K562 (cell line): ENCODE data around the gene PPP1R10. TPM values are rescaled to one million over a fixed set of nuclear protein-coding genes. Genes with fewer than 3 reads are reported as not detected.
A peak's percentile ranks its signal among the peaks of the same experiment; 100 is the strongest.

Experiments
- ATAC-seq: fragments of 200-7000 bp; cut with Tn5 transposase; 3 replicates; pipeline ENCODE4 v1.9.1; 2020; ENCODE audit warnings: moderate library complexity
- BruUV-seq: library from RNA; stranded (reverse); fragments of 400-500 nt; replicated peaks from 2 replicates; lab custom pipeline; 2021; lab: Mats Ljungman, UMichigan
- CTCF ChIA-PET: fragments of 300-600 bp; formaldehyde crosslinking; extraction: SDS; loops from one replicate; lab custom pipeline; 2021; ENCODE audit warnings: low intra/inter-chr PET ratio; lab: Yijun Ruan, JAX
- POLR2A ChIA-PET: fragments of 300-600, 350-650 bp; sonication (Branson Sonifier 250); formaldehyde crosslinking; extraction: SDS; loops from one replicate; lab custom pipeline; 2021; ENCODE audit warnings: antibody characterized with exemption, inconsistent platforms; lab: Yijun Ruan, JAX
- DNase-seq, 4 experiments: peaks; one replicate each; pipeline versions ENCODE4 v3.0.0 to v3.0.0-alpha.2; 2011 to 2018; ENCODE audit warnings: low spot score in 3 of 4, mixed read lengths in 3 of 4; ENCODE audit errors: extremely low read depth in 1 of 4
- FAIRE-seq: peaks from 2 replicates; lab custom pipeline; 2011; peaks lifted over from hg19 to GRCh38; lab: Jason Lieb, UNC
- H2AFZ ChIP-seq: 2 replicates; pipeline ENCODE4 v1.6.0; 2011; ENCODE audit warnings: low read depth, low read length, control low read depth, inconsistent platforms
- H3K27ac ChIP-seq: fragments of 200-600 bp; 3 replicates; pipeline ENCODE4 v1.8.0; 2011; ENCODE audit warnings: low read depth, mild to moderate bottlenecking, control low read depth, inconsistent platforms, low read length, moderate library complexity, mixed read lengths; ENCODE audit errors: extremely low read depth
- H3K27me3 ChIP-seq, 2 experiments: fragments of 300-600 bp in 1 of 2; 2 replicates in 1 of 2; 3 replicates in 1 of 2; pipeline versions ENCODE4 v1.6.0 to v1.8.0; 2011; ENCODE audit warnings: inconsistent platforms in 2 of 2, low read length in 2 of 2, mild to moderate bottlenecking in 1 of 2, mixed read lengths in 1 of 2, moderate library complexity in 1 of 2; ENCODE audit not compliant: control insufficient read depth in 2 of 2, insufficient read depth in 2 of 2
- H3K36me3 ChIP-seq: fragments of 300-600 bp; 3 replicates; pipeline ENCODE4 v1.8.0; 2011; ENCODE audit warnings: mild to moderate bottlenecking, low read length, inconsistent platforms; ENCODE audit not compliant: control insufficient read depth, insufficient read depth
- H3K4me1 ChIP-seq, 2 experiments: fragments of 200-600 bp in 1 of 2; replicated peaks in 1 of 2; 2 replicates in 1 of 2; 3 replicates in 1 of 2; pipeline versions ENCODE4 v1.5.1 to v1.8.0; 2011; ENCODE audit warnings: inconsistent platforms in 2 of 2, low read length in 2 of 2, mild to moderate bottlenecking in 1 of 2, mixed read lengths in 1 of 2, moderate library complexity in 1 of 2; ENCODE audit not compliant: control insufficient read depth in 2 of 2, insufficient read depth in 2 of 2
- H3K4me2 ChIP-seq: 2 replicates; pipeline ENCODE4 v1.6.1; 2011; ENCODE audit warnings: low read length, control low read depth, inconsistent platforms, mixed read lengths; ENCODE audit not compliant: insufficient read depth
- H3K4me3 ChIP-seq: fragments of 200-600 bp; sonication (generic), shearing (Covaris generic); 2 replicates; pipeline ENCODE4 v1.5.1; 2016; ENCODE audit warnings: control low read depth, inconsistent platforms
- H3K79me2 ChIP-seq: fragments of 200-600 bp; 3 replicates; pipeline ENCODE4 v1.8.0; 2011; ENCODE audit warnings: low read length, inconsistent platforms; ENCODE audit not compliant: control insufficient read depth, insufficient read depth
- H3K9ac ChIP-seq, 2 experiments: 2 replicates each; pipeline versions ENCODE4 v1.6.0 to v1.6.1; 2011; ENCODE audit warnings: low read depth in 2 of 2, low read length in 2 of 2, control low read depth in 1 of 2, inconsistent platforms in 1 of 2, mild to moderate bottlenecking in 1 of 2, mixed read lengths in 1 of 2; ENCODE audit not compliant: insufficient read depth in 1 of 2
- H3K9me1 ChIP-seq: one replicate; pipeline ENCODE4 v1.6.0; 2011; ENCODE audit warnings: inconsistent platforms, mild to moderate bottlenecking, low read length, moderate library complexity; ENCODE audit not compliant: control insufficient read depth, insufficient read depth
- H3K9me3 ChIP-seq: replicated peaks from 2 replicates; pipeline ENCODE4 v1.5.1; 2011; ENCODE audit warnings: low read depth, low read length, inconsistent platforms; ENCODE audit not compliant: control insufficient read depth, insufficient read depth
- H4K20me1 ChIP-seq: replicated peaks from 2 replicates; pipeline ENCODE4 v1.6.1; 2011; ENCODE audit warnings: low read length, inconsistent platforms, mixed read lengths; ENCODE audit not compliant: control insufficient read depth, insufficient read depth
- BACH1 ChIP-seq: fragments of 200-800 bp; sonication (Bioruptor generic); IDR thresholded peaks from 2 replicates; pipeline ENCODE4 v1.6.1; 2016; ENCODE audit warnings: missing genetic modification characterization, missing compliant biosample characterization
- BRCA1 ChIP-seq, 2 experiments: fragments of 450-650 bp in 1 of 2; sonication (generic) in 1 of 2; formaldehyde crosslinking in 1 of 2; IDR thresholded peaks; 2 replicates each; pipeline versions ENCODE4 v1.5.0 to v1.6.1; 2017 to 2020; ENCODE audit warnings: mild to moderate bottlenecking in 1 of 2, missing genetic modification reagents in 1 of 2
- FOXA1 ChIP-seq: fragments of 450-650 bp; IDR thresholded peaks from 2 replicates; pipeline ENCODE4 v1.6.1; 2016; ENCODE audit warnings: mild to moderate bottlenecking, borderline replicate concordance
- FOXA3 ChIP-seq, 2 experiments: fragments of 450-650 bp in 1 of 2; sonication (generic) in 1 of 2; formaldehyde crosslinking; IDR thresholded peaks in 1 of 2; conservative IDR thresholded peaks in 1 of 2; 2 replicates each; pipeline versions ENCODE4 v1.4.0 to v1.8.0; 2020 to 2022; ENCODE audit warnings: mild to moderate bottlenecking in 2 of 2, missing genetic modification reagents in 1 of 2
- LCOR ChIP-seq: sonication (generic); formaldehyde crosslinking; IDR thresholded peaks from 2 replicates; pipeline ENCODE4 v1.8.0; 2022; ENCODE audit warnings: mild to moderate bottlenecking, missing genetic modification reagents
- NCOR1 ChIP-seq: fragments of 450-650 bp; IDR thresholded peaks from 2 replicates; pipeline ENCODE4 v1.6.1; 2016; ENCODE audit warnings: mild to moderate bottlenecking, moderate library complexity
- NFE2 ChIP-seq: IDR thresholded peaks from 2 replicates; pipeline ENCODE4 v1.6.1; 2014; ENCODE audit warnings: antibody characterized with exemption, low read depth
- TEAD2 ChIP-seq: fragments of 450-650 bp; IDR thresholded peaks from 2 replicates; pipeline ENCODE4 v1.6.1; 2016; ENCODE audit warnings: missing genetic modification characterization, control low read depth, missing compliant biosample characterization
- ZEB2 ChIP-seq: fragments of 450-650 bp; IDR thresholded peaks from 2 replicates; pipeline ENCODE4 v1.6.1; 2016
- WGBS: fragments of 100-300 bp; shearing (Covaris generic); methylation state at CpG from one replicate; pipeline ENCODE4 v1.1.6; 2016; ENCODE audit warnings: low coverage, mixed read lengths; ENCODE audit not compliant: insufficient coverage; ENCODE audit errors: missing lambda C conversion rate; 5-methylcytosine and 5-hydroxymethylcytosine counted together
- in situ Hi-C: fragments of 300-500 bp; cut with MboI; formaldehyde crosslinking; loops from 4 replicates; pipeline ENCODE4 v1.15.0; 2018; ENCODE audit warnings: inconsistent platforms, mixed read lengths
- intact Hi-C: fragments of 100-400 bp; cut with micrococcal nuclease; formaldehyde crosslinking; loops from 2 replicates; pipeline ENCODE4 v1.14.2; 2022
- polyA plus RNA-seq, 8 experiments: library from polyadenylated mRNA; depleted of rRNA in 4 of 8; stranded (reverse) in 5 of 8; unstranded in 3 of 8; fragments of >200 nt; fragmentation: Nextera tagmentation in 2 of 8; fragmentation: Illumina TruSeq in 1 of 8; extraction: Ambion mirVana in 2 of 8; extraction: Trizol in 1 of 8; gene quantifications; 2 replicates each; pipeline versions ENCODE4 v1.2.1 to v1.2.3, GENCODE V29; 2011 to 2014; ENCODE audit warnings: inconsistent platforms in 1 of 8, missing spikeins in 1 of 8
- total RNA-seq, 7 experiments: library from RNA; depleted of rRNA in 6 of 7; stranded (reverse); fragments of >200 nt in 6 of 7; fragmentation: Illumina TruSeq in 2 of 7; extraction: Trizol in 2 of 7; gene quantifications; 2 replicates each; pipeline versions ENCODE4 v1.2.1 to v1.2.3, GENCODE V29; 2011 to 2021; ENCODE audit warnings: low replicate concordance in 1 of 7
- TF ChIP-seq, protein P1 (sequence below): sonication (generic); formaldehyde crosslinking; IDR thresholded peaks from 2 replicates; pipeline ENCODE4 v1.8.0; 2023; ENCODE audit warnings: mild to moderate bottlenecking, missing genetic modification reagents
- TF ChIP-seq, protein P2 (sequence below): fragments of 200-800 bp; sonication (Bioruptor generic); IDR thresholded peaks from 2 replicates; pipeline ENCODE4 v1.6.1; 2016; ENCODE audit warnings: missing genetic modification characterization, missing compliant biosample characterization

PPP1R10 gene
- total and polyA plus RNA-seq, 9 of the 15 experiments (the other 6 are each of a cell fraction or from before 2014, with no cell fraction given): 14.1 to 65.5 (median 32.6) TPM

DNA sequence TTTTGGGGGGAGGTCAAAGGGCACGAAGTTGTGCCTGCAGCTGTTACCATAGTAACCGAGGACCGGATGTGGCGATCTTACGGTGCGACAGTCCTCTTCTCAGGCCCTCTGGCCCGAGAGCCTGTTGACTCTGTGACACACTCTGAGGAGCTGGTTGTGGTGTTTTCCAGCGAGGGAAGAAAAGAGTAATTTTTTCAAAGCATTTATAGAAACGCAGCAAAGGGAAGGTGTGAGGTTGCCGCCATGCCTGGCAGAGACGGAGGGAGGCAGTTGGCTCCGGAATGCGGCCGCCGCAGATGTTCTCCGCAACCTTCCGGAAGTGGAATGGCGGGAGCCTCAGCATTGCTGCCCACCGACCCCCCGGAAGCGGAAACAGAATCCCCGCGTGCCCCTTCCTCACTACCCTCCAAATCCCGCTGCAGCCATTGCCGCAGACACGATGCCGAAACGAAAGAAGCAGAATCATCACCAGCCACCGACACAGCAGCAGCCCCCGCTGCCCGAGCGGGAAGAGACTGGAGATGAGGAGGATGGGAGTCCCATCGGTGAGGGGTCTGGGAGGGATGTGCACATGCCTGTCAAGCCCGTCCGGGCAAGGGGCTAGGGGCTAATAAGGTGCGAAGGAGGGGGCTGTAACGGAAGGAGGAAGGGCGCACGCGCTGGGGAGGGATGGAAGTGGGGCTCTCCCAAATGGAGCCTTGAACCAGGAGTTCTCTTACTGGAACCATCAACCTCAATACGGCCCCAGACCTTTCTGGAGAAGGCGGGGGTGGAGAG is 59.9 kb downstream of the PPP1R10 start, which contains the start of gene PRR3:
PRR3 (plus strand) TSS at position 390 of the 777 bp plus-strand sequence; CDS start at position 440, 50 bp downstream.
- no TSS peak for BruUV-seq
- peak within 1 kb of the TSS; percentile 97 for H3K4me2 ChIP-seq
- no peaks in the 10 kb centered on the region for H3K9me3 ChIP-seq
- DNase-seq (peak; percentile 82 to 97 (median 87)), FAIRE-seq (peak; percentile 94), ATAC-seq (peak; percentile 74)
- CTCF ChIA-PET: no interaction called here
- 1% methylated on average over 41 of the region's 42 CpGs for WGBS
- H4K20me1 ChIP-seq: 0 out of 2 replicates have a peak, but pooled peaks cover 2% of the 10 kb centered on the region
- H3K79me2 ChIP-seq: peaks cover 56% of the 10 kb centered on the region
- intact Hi-C loops (loop anchor here (1.0 to 5.0 kb wide), 3 partner anchors 14 to 162 kb away; partner anchors contain the start of genes ABCF1 and DHX16), in situ Hi-C loops (no loop called here)
- peaks cover 63% of the 10 kb centered on the region for H3K36me3 ChIP-seq
- H3K27ac ChIP-seq: peak within 1 kb of the TSS; percentile 94
- H3K9ac ChIP-seq: peak within 1 kb of the TSS; percentile 95 to 98
- H3K27me3 ChIP-seq: no peaks in the 10 kb centered on the region
- peak within 1 kb of the TSS; percentile 99 for H2AFZ ChIP-seq
- no peaks in the 10 kb centered on the region for H3K9me1 ChIP-seq
- H3K4me1 ChIP-seq: peaks cover 17 to 23% of the 10 kb centered on the region in 2 experiments; a peak in 4 of 5 replicates
- H3K4me3 ChIP-seq: peak within 1 kb of the TSS; percentile 80
- POLR2A ChIA-PET: interaction anchor here (0.6 to 7.1 kb wide), 16 partner anchors 10 to 1614 kb away, joined by 3 to 85 read pairs (median 3); partner anchors contain the start of genes ABCF1 and DHX16
- TF ChIP-seq FOXA3 (CRISPR knock-in tag; conservative IDR thresholded peaks at IDR 0.05 in 1 of 2, IDR thresholded peaks at IDR 0.05 in 1 of 2) (peak; percentile 86 to 98), FOXA1 (no peak), BACH1 (tag) (no peak), BRCA1 (IDR thresholded peaks at IDR 0.05) (no peak), BRCA1 (CRISPR knock-in tag; IDR thresholded peaks at IDR 0.05) (peak; percentile 89; the same call in 1 of the 2 replicates), TEAD2 (tag) (no peak), NFE2 (peak; percentile 17; the same call in 1 of the 2 replicates), ZEB2 (no peak), NCOR1 (peak; percentile 51; the same call in 1 of the 2 replicates), LCOR (peak; percentile 87)
- TF ChIP-seq, protein P1, sequence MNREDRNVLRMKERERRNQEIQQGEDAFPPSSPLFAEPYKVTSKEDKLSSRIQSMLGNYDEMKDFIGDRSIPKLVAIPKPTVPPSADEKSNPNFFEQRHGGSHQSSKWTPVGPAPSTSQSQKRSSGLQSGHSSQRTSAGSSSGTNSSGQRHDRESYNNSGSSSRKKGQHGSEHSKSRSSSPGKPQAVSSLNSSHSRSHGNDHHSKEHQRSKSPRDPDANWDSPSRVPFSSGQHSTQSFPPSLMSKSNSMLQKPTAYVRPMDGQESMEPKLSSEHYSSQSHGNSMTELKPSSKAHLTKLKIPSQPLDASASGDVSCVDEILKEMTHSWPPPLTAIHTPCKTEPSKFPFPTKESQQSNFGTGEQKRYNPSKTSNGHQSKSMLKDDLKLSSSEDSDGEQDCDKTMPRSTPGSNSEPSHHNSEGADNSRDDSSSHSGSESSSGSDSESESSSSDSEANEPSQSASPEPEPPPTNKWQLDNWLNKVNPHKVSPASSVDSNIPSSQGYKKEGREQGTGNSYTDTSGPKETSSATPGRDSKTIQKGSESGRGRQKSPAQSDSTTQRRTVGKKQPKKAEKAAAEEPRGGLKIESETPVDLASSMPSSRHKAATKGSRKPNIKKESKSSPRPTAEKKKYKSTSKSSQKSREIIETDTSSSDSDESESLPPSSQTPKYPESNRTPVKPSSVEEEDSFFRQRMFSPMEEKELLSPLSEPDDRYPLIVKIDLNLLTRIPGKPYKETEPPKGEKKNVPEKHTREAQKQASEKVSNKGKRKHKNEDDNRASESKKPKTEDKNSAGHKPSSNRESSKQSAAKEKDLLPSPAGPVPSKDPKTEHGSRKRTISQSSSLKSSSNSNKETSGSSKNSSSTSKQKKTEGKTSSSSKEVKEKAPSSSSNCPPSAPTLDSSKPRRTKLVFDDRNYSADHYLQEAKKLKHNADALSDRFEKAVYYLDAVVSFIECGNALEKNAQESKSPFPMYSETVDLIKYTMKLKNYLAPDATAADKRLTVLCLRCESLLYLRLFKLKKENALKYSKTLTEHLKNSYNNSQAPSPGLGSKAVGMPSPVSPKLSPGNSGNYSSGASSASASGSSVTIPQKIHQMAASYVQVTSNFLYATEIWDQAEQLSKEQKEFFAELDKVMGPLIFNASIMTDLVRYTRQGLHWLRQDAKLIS: peak; percentile 94; the same call in 1 of the 2 replicates
- TF ChIP-seq, protein P2, sequence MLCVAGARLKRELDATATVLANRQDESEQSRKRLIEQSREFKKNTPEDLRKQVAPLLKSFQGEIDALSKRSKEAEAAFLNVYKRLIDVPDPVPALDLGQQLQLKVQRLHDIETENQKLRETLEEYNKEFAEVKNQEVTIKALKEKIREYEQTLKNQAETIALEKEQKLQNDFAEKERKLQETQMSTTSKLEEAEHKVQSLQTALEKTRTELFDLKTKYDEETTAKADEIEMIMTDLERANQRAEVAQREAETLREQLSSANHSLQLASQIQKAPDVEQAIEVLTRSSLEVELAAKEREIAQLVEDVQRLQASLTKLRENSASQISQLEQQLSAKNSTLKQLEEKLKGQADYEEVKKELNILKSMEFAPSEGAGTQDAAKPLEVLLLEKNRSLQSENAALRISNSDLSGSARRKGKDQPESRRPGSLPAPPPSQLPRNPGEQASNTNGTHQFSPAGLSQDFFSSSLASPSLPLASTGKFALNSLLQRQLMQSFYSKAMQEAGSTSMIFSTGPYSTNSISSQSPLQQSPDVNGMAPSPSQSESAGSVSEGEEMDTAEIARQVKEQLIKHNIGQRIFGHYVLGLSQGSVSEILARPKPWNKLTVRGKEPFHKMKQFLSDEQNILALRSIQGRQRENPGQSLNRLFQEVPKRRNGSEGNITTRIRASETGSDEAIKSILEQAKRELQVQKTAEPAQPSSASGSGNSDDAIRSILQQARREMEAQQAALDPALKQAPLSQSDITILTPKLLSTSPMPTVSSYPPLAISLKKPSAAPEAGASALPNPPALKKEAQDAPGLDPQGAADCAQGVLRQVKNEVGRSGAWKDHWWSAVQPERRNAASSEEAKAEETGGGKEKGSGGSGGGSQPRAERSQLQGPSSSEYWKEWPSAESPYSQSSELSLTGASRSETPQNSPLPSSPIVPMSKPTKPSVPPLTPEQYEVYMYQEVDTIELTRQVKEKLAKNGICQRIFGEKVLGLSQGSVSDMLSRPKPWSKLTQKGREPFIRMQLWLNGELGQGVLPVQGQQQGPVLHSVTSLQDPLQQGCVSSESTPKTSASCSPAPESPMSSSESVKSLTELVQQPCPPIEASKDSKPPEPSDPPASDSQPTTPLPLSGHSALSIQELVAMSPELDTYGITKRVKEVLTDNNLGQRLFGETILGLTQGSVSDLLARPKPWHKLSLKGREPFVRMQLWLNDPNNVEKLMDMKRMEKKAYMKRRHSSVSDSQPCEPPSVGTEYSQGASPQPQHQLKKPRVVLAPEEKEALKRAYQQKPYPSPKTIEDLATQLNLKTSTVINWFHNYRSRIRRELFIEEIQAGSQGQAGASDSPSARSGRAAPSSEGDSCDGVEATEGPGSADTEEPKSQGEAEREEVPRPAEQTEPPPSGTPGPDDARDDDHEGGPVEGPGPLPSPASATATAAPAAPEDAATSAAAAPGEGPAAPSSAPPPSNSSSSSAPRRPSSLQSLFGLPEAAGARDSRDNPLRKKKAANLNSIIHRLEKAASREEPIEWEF: no peak
